Fibroblast of pulmonary artery (primary cell): Measurements from ENCODE around the gene DNAH10.
"Not testable (repeated sequence)": the region's sequence is repeated elsewhere in the genome, so short reads cannot be mapped to it uniquely, and the experiment has no call there.

Source experiments
- DNase-seq: peaks from one replicate; pipeline ENCODE4 v3.0.0-alpha.2; 2010; ENCODE audit warnings: low read depth
- H3K4me3 ChIP-seq: replicated peaks from 2 replicates; pipeline ENCODE4 v1.5.1; 2011; ENCODE audit warnings: low read depth, mild to moderate bottlenecking, control low read depth, low read length, moderate library complexity
- TF ChIP-seq, protein P1 (sequence below): IDR thresholded peaks from 2 replicates; pipeline ENCODE4 v1.5.1; 2011; ENCODE audit warnings: mild to moderate bottlenecking, control low read depth, low read length, inconsistent platforms; ENCODE audit errors: missing control alignments

DNAH10 gene

DNA sequence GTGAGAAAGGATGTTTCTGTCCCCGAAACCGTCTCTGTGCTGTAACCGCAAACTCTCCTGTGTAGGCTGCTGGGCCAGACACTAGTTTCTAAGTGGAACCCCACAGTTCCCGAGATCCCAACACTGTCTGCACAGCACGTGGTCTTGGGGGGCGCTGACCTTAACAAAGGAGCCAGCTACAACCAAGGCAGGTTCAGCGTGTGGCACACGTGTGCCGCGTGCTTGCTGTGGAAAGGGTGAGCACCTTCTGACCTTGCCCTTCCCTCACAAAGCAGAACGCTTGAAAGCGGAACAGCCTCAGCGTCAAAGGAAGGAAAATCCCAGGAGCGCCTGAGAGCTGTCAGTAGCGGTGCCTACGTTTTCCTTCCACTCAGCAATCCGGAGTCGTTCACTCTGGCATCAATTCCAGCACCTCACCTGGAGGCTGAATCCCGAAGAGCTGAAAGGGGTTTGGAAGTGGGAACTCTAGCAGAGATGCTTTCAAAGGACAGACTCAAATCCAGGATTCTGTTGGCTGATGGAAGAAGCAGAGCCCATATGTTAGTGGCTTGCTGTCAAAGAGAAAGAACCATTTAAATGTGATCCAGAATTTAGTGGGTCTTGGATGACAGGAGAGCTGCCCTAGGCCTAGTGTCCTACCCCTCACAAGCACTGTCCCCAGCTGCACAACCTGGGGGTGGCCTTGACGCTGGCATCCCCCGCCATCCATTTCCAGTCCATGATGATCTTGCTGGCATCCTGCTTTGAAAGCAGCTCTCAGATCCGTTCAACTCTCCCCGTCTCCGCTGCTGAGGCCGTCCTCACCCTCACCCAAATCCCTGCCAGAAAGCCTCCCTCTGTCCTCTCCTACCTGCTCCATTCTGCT is 183.4 kb downstream of the DNAH10 start:
- H3K4me3 ChIP-seq, result no peak overlapping the region
- DNase-seq, result no peak
- TF ChIP-seq, protein P1, sequence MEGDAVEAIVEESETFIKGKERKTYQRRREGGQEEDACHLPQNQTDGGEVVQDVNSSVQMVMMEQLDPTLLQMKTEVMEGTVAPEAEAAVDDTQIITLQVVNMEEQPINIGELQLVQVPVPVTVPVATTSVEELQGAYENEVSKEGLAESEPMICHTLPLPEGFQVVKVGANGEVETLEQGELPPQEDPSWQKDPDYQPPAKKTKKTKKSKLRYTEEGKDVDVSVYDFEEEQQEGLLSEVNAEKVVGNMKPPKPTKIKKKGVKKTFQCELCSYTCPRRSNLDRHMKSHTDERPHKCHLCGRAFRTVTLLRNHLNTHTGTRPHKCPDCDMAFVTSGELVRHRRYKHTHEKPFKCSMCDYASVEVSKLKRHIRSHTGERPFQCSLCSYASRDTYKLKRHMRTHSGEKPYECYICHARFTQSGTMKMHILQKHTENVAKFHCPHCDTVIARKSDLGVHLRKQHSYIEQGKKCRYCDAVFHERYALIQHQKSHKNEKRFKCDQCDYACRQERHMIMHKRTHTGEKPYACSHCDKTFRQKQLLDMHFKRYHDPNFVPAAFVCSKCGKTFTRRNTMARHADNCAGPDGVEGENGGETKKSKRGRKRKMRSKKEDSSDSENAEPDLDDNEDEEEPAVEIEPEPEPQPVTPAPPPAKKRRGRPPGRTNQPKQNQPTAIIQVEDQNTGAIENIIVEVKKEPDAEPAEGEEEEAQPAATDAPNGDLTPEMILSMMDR, result no peak

DNA sequence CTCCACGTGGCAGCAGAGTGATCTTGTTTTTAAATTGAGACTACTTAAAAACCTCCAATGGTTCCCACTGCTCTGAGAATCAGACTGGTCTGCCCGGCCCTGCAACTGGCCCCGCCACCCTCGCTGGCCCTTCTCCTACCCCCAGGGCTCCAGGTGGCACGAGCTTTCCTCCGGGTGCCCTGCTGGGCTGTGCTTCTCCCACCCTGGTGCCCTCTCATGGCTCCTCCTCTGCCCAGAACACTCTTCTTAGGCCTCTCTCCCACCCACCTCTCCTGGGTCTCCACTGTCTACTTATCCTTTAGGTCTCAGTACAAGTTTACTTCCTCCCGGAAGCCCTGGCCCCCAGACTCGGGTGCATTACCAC is 184.0 kb downstream of the DNAH10 start:
- no peak overlapping the region for H3K4me3 ChIP-seq
- DNase-seq, result no peak
- TF ChIP-seq, protein P1, result no peak

DNA sequence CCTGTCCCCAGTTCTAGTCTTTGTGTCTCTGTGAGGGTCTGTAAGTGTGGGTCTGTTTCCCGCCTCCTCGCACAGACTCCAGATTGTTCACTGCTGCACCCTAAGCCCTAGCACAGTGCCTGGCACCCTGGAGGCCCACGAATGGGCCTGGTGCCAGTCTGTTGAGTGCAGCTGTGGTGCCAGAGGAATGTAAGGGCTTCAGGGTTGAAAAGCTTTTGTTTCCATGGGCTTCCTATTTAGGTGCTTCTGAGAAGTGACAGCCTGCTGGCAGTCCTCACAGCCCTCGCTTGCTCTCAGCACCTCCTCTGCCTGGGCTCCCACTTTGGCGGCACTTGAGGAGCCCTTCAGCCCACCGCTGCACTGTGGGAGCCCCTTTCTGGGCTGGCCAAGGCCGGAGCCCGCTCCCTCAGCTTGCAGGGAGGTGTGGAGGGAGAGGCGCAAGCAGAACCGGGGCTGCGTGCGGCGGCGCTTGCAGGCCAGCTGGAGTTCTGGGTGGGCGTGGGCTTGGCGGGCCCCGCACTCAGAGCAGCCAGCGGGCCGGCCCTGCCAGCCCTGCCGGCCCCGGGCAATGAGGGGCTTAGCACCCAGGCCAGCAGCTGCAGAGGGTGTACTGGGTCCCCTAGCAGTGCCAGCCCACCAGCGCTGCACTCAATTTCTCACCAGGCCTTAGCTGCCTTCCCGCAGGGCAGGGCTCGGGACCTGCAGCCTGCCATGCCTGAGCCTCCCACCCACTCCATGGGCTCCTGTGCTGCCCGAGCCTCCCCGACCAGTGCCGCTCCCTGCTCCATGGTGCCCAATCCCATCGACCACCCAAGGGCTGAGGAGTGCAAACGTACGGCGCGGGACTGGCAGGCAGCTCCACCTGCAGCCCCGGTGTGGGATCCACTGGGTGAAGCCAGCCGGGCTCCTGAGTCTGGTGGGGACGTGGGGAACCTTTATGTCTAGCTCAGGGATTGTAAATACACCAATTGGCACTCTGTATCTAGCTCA is 184.7 kb downstream of the DNAH10 start:
- not testable (repeated sequence) for H3K4me3 ChIP-seq, DNase-seq

DNA sequence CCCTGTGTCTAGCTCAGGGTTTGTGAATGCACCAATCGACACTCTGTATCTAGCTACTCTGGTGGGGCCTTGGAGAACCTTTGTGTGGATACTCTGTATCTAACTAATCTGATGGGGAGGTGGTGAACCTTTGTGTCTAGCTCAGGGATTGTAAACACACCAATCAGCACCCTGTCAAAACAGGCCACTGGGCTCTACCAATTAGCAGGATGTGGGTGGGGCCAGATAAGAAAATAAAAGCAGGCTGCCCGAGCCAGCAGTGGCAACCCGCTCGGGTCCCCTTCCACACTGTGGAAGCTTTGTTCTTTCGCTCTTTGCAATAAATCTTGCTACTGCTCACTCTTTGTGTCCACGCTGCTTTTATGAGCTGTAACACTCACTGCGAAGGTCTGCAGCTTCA is 185.4 kb downstream of the DNAH10 start:
- H3K4me3 ChIP-seq, result not testable (repeated sequence)

DNA sequence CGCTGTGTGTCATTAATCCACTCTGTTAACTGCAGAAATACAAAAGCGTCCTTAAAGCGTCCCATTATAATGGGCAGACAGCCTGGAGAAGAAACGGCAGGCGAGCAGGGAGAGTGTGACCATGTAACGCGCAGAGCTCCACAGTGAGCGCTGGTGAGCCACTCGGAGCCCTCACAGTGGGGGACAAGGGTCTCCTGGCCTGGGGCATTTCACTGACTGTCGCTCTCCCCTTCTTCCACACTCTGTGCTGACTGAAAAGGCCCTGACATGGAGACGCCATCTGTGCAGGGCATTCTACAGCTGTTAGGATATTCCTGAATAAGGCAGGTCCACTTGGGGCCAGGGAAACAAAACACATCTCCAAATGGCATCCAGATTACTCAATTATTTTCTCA is 186.3 kb downstream of the DNAH10 start:
- no peak for DNase-seq
- TF ChIP-seq, protein P1, result no peak
- H3K4me3 ChIP-seq, result no peak overlapping the region

More for the DNA sequence above, 185.4 kb downstream of the DNAH10 start:
- not testable (repeated sequence) for DNase-seq

DNA sequence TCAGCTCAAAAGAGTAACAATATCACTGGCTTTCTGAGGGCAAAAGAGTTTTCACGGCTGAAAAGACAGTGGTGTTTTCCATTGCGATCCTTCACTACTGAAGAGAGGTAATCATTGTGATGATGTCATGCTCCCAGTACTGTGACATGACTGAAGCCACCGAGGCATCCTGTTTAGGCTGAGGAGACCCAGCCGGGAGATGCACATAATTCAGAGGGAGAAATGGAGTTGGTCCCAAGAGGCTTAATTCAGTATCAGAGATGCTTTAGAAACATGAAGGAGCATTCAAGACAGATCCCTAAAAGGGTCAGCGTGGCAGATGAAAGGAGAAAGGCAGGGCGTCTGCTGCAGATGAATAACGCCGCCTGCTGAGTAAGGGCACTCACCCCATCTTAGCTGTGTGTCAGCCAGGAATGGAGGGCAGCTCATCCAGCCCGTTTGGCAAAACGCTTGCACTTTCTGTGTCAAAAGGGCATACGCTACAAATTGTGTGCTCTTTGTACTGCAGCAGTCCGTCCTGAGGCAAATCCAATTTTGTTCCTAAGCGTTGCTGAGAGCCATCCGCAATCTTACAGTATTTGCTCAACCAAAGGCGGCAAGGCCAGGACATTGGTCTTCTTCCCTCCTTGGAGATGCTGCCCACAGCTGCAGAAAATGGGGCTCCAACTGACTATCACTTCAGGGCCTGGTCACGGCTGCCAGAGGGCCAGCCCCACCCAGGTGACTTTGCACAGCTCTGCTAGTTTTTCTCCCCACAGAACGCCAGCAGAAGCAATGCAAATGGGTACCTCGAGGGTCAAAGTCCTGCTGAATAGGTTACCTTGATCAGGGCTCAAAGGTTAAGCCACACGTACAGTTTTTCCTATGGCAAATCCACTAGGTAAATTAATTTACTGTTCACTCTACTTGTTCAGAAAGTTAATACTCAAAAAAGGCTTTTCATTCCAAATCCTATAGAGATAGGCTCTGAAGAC is 187.0 kb downstream of the DNAH10 start:
- TF ChIP-seq, protein P1, result no peak
- no peak for DNase-seq
- no peak overlapping the region for H3K4me3 ChIP-seq

DNA sequence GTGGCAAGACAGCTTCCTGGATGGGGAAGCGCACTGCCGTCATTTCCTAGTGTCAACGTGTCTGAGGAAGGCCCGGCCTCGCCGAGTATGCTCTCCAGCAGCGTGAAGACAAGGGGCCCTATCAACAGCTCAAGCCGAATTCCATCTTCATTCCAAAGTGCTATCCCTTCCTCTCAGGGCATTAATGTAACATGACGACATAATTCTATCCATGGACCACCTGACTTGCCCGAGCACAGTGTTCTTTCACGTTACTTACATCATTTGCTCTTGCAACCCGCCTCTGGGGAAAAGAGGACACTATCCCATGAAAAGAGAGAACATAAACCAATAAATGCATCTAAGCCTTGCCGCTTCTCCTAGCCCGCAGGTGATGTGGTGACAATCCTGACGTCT is 187.7 kb downstream of the DNAH10 start:
- DNase-seq, result no peak
- no peak overlapping the region for H3K4me3 ChIP-seq
- TF ChIP-seq, protein P1, result no peak
